H1 (cell line): ENCODE measurements around the gene RICTOR.

Experiments
- BACH1 ChIP-seq: IDR thresholded peaks from 2 replicates; pipeline ENCODE4 v1.6.1; 2012; ENCODE audit warnings: low read length, improper control_type of control experiment
- CEBPB ChIP-seq: IDR thresholded peaks from 2 replicates; pipeline ENCODE4 v1.6.1; 2012; ENCODE audit warnings: low read depth, low read length
- MAFK ChIP-seq: IDR thresholded peaks from 2 replicates; pipeline ENCODE4 v1.6.1; 2012; ENCODE audit warnings: low read depth, mild to moderate bottlenecking, improper control_type of control experiment, low read length
- SIN3A ChIP-seq, 2 experiments: IDR thresholded peaks in 1 of 2; conservative IDR thresholded peaks in 1 of 2; 2 replicates each; pipeline ENCODE4 v1.6.1; 2011 to 2012; ENCODE audit warnings: low read length in 2 of 2, improper control_type of control experiment in 1 of 2, low read depth in 1 of 2, mild to moderate bottlenecking in 1 of 2
- TF ChIP-seq, protein P1 (sequence below), 3 experiments: IDR thresholded peaks; 1 replicate in 2 of 3; 2 replicates in 1 of 3; pipeline versions ENCODE4 v1.5.1 to v1.6.1; 2011; ENCODE audit warnings: low read length in 3 of 3, mild to moderate bottlenecking in 3 of 3, inconsistent platforms in 2 of 3, low read depth in 1 of 3, moderate library complexity in 1 of 3; ENCODE audit not compliant: insufficient read depth in 1 of 3; ENCODE audit errors: control extremely low read depth in 1 of 3
- TF ChIP-seq, protein P2 (sequence below): IDR thresholded peaks from 2 replicates; pipeline ENCODE4 v1.6.1; 2011; ENCODE audit warnings: low read length, improper control_type of control experiment
- TF ChIP-seq, protein P3 (sequence below): IDR thresholded peaks from 2 replicates; pipeline ENCODE4 v1.6.1; 2011; ENCODE audit warnings: low read depth, mild to moderate bottlenecking, low read length; ENCODE audit not compliant: insufficient read depth

DNA sequence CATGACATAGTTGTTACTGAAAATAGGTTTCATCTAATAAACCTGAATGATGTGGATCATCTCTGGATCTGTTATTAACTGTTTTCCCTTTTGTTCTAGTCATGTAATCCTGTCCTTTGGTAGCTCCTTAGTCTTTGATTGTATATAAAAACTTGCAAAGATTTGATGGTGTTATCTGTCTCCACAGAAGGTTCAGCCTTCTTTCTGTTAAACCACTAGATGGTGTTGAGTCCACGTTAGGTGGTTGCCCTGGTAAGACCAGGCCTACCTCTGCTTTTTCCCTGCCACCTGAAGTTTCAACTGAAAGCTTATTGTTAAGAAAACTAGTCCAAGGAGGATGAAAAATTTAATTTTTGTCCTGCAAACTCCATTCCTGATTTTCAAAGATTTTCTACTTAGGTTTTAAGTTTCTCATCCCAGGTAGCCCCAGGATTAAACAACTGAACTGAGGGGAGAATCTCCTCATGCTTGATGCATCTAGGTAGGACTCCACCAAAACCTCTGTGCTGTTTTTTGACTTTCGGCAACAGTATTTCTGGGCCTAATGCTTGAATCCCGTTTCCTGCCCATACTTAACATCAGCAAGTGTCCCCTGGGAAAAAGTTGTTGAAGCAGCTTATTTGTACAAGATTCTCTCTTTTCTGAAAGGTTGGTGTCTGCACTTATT is 68.5 kb downstream of the RICTOR start:
- TF ChIP-seq SIN3A (conservative IDR thresholded peaks at IDR 0.05 in 1 of 2, IDR thresholded peaks at IDR 0.05 in 1 of 2; ENCODE audit: low read depth in 1 of 2, low read length in 2 of 2) (no peak), MAFK (no peak), BACH1 (no peak), CEBPB (no peak)
- TF ChIP-seq, protein P1, sequence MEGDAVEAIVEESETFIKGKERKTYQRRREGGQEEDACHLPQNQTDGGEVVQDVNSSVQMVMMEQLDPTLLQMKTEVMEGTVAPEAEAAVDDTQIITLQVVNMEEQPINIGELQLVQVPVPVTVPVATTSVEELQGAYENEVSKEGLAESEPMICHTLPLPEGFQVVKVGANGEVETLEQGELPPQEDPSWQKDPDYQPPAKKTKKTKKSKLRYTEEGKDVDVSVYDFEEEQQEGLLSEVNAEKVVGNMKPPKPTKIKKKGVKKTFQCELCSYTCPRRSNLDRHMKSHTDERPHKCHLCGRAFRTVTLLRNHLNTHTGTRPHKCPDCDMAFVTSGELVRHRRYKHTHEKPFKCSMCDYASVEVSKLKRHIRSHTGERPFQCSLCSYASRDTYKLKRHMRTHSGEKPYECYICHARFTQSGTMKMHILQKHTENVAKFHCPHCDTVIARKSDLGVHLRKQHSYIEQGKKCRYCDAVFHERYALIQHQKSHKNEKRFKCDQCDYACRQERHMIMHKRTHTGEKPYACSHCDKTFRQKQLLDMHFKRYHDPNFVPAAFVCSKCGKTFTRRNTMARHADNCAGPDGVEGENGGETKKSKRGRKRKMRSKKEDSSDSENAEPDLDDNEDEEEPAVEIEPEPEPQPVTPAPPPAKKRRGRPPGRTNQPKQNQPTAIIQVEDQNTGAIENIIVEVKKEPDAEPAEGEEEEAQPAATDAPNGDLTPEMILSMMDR (IDR thresholded peaks at IDR 0.05; ENCODE audit: control extremely low read depth in 1 of 3, insufficient read depth in 1 of 3, low read depth in 1 of 3, low read length in 3 of 3), result peak in 2 of 3 experiments; percentile 28 to 44; a peak in 2 of 4 replicates
- TF ChIP-seq, protein P2, sequence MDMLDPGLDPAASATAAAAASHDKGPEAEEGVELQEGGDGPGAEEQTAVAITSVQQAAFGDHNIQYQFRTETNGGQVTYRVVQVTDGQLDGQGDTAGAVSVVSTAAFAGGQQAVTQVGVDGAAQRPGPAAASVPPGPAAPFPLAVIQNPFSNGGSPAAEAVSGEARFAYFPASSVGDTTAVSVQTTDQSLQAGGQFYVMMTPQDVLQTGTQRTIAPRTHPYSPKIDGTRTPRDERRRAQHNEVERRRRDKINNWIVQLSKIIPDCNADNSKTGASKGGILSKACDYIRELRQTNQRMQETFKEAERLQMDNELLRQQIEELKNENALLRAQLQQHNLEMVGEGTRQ, result no peak
- TF ChIP-seq, protein P3, sequence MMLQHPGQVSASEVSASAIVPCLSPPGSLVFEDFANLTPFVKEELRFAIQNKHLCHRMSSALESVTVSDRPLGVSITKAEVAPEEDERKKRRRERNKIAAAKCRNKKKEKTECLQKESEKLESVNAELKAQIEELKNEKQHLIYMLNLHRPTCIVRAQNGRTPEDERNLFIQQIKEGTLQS, result no peak
